ENCODE results near the gene KCTD2. TPM values are rescaled to one million over a fixed set of nuclear protein-coding genes. Genes with fewer than 3 reads are reported as not detected.

Gene KCTD2
- total and polyA plus RNA-seq, 10 donors, result 11.0 to 28.4 (median 25.2) TPM

DNA sequence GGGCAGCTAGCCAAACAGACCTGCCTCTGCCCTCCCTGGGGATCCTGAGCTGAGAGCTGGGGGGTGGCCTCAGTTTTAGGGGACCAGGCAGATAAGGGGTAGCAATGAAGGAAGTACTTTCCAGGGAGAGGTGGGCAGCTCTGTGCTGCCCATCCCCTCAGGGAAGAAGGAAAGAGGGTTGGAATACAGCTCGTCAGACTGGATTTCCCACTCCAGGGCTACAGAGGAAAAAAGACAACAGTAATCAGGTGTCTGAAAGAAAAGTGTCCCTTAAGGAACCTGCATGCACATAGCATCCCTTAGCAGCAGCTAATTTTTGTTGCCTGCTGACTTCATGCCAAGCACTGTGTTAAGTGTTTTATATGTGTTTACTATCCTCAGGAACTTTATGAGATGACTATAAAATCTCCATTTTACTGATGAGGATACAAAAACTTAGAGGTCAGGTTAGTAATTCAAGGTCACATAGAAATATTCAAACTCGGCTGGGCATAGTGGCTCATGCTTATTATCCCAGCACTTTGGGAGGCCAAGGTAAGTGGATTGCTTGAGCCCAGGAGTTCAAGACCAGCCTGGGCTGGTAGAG lies 37.8 kb upstream of the KCTD2 start:
- Histone ChIP-seq H3K4me1 (peaks cover 12 to 25% (median 21%) of the 10 kb centered on the region in 6 donors), H3K27me3 (replicated peaks in 1 of 7) (no peaks in the 10 kb centered on the region), H3K9me3 (no peaks in the 10 kb centered on the region), H3K4me3 (no peak overlapping the region), H3K36me3 (no peaks in the 10 kb centered on the region), H3K27ac (no peak overlapping the region)
- no peak for TF ChIP-seq CTCF (IDR thresholded peaks at IDR 0.05 in 8 of 11, conservative IDR thresholded peaks at IDR 0.05 in 3 of 11)
- no peak for TF ChIP-seq POLR2A (IDR thresholded peaks at IDR 0.05)
- no peak for TF ChIP-seq POLR2AphosphoS5 (IDR thresholded peaks at IDR 0.05)
- WGBS, 5 donors, result 71 to 94% (median 73%) methylated on average over 2 of the region's 2 CpGs
- intact Hi-C loops (cut with DNase I; ENCODE audit: low total_unique reads), result no loop called here
- DNase-seq, result no peak

DNA sequence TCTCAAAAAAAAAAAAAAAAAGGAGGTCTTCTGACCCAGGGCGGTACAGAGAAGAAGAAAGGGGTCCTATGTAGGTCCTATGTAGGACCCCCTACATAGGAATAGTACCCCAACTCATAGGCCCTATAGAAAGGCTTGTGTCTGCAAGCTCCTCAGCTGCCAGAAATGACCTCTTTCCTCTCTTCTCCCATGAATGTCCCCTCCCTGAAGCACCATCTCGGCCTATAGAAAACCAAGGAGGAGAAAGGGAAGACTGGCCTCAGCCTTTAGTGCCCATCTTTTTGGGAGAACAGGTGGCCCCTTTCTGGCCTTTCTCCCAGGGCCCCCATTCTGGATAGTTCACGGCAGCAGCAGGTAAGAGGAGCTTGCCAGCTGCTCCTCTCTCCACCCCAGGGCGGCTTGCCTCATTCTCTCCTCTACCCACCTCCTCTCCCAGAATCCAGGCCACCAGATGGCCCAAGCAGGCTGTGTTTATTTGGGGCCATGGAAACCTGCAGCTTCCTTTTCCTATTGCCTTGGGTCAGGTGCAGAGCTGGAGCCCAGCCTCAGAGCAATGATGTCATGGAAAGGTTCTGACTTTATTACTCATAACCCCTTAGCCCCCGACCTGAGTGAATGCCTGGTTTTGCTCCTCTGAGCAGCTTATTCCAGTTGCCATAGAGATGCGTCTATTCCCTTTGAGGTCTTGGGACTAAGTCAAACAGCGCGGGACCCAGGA lies 36.2 kb upstream of the KCTD2 start:
- H3K27ac ChIP-seq, result no peak overlapping the region
- WGBS, 5 donors, result 79 to 88% (median 85%) methylated on average over 8 of the region's 8 CpGs
- intact Hi-C loops (cut with DNase I; ENCODE audit: low total_unique reads), result no loop called here
- no peaks in the 10 kb centered on the region for H3K27me3 ChIP-seq (replicated peaks in 1 of 7)
- peaks cover 0 to 3% (median 0%) of the 10 kb centered on the region in 6 donors for H3K36me3 ChIP-seq
- no peak overlapping the region for H3K4me3 ChIP-seq
- H3K9me3 ChIP-seq, result no peaks in the 10 kb centered on the region
- H3K4me1 ChIP-seq, result peaks cover 12 to 38% (median 24%) of the 10 kb centered on the region in 6 donors
- DNase-seq, result no peak
- TF ChIP-seq POLR2AphosphoS5 (IDR thresholded peaks at IDR 0.05) (no peak), CTCF (IDR thresholded peaks at IDR 0.05 in 8 of 11, conservative IDR thresholded peaks at IDR 0.05 in 3 of 11) (no peak), POLR2A (IDR thresholded peaks at IDR 0.05) (no peak)

- no peak for DNase-seq
- Histone ChIP-seq H3K27ac (peak overlapping the region in 7 of 8 donors; percentile 72 to 88 (median 87)), H3K36me3 (peaks cover 0 to 10% (median 2%) of the 10 kb centered on the region in 6 donors), H3K4me1 (peaks cover 12 to 41% (median 24%) of the 10 kb centered on the region in 6 donors), H3K9me3 (no peaks in the 10 kb centered on the region), H3K4me3 (peak overlapping the region in 4 of 8 donors; percentile 73 to 94 (median 82)), H3K27me3 (replicated peaks in 1 of 7) (no peaks in the 10 kb centered on the region)
- intact Hi-C loops (cut with DNase I; ENCODE audit: low total_unique reads), result no loop called here
- 68 to 85% (median 83%) methylated on average over 13 of the region's 13 CpGs for WGBS, 5 donors
- TF ChIP-seq POLR2AphosphoS5 (IDR thresholded peaks at IDR 0.05) (no peak), CTCF (IDR thresholded peaks at IDR 0.05 in 8 of 11, conservative IDR thresholded peaks at IDR 0.05 in 3 of 11) (no peak), POLR2A (IDR thresholded peaks at IDR 0.05) (no peak)
Measured at GRCh38 chr17:75011401-75012095, 35.5 kb upstream of the KCTD2 start.

DNA sequence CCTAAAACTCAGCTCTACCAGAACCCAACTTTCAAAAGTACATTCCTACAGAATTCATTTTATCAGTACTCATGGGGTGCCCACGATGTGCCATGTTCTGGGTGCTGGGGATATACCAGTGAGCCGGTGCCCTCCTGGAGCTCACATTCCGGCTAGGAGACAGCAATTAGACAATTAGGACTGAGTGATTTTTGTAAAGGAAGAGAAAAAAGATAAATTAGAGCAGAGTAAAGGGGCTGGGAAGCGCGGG lies 35.0 kb upstream of the KCTD2 start:
- peaks cover 12 to 43% (median 24%) of the 10 kb centered on the region in 6 donors for H3K4me1 ChIP-seq
- H3K4me3 ChIP-seq, result peak overlapping the region; percentile 70 to 95 (median 88)
- H3K27ac ChIP-seq, result peak overlapping the region; percentile 72 to 88 (median 87)
- intact Hi-C loops (cut with DNase I; ENCODE audit: low total_unique reads), result no loop called here
- peaks cover 0 to 15% (median 4%) of the 10 kb centered on the region in 6 donors for H3K36me3 ChIP-seq
- 22 to 67% (median 63%) methylated on average over 5 of the region's 5 CpGs for WGBS, 5 donors
- H3K27me3 ChIP-seq (replicated peaks in 1 of 7), result no peaks in the 10 kb centered on the region
- H3K9me3 ChIP-seq, result no peaks in the 10 kb centered on the region
- no peak for DNase-seq
- TF ChIP-seq CTCF (IDR thresholded peaks at IDR 0.05 in 8 of 11, conservative IDR thresholded peaks at IDR 0.05 in 3 of 11) (no peak), POLR2AphosphoS5 (IDR thresholded peaks at IDR 0.05) (no peak), POLR2A (IDR thresholded peaks at IDR 0.05) (no peak)

All from spleen (tissue), 11 donors.